Jurkat, Clone E6-1 (cell line): ENCODE results near the gene TENT4B.

ENCODE experiments used
- DNase-seq: peaks from one replicate; pipeline ENCODE4 v3.0.0-alpha.2; 2011; ENCODE audit warnings: low read depth, low spot score
- H3K4me3 ChIP-seq: 2 replicates; pipeline ENCODE4 v1.5.1; 2011; ENCODE audit warnings: mild to moderate bottlenecking, low read length, control low read depth, moderate library complexity

Gene TENT4B

DNA sequence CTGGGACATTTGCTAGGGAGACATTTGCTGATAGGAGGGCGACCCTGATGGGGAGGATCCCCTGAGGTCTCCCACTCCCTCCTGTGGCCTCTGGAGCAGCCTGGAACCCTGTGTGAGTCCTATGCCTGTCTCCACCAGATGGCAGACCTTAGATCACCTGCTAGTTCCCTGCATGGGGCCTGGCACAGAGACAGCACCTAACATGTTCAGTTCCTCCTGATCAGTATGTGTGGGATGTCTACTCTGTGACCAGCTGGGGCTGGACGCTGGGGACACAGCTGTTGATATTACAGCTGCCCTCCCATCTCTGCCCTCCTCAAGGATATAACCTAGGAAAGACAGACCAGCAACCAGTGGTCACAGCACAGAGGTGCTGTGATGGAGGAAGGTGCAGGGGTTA is 112.2 kb downstream of the TENT4B start:
- H3K4me3 ChIP-seq = no peak overlapping the region
- DNase-seq = peak; percentile 69

DNA sequence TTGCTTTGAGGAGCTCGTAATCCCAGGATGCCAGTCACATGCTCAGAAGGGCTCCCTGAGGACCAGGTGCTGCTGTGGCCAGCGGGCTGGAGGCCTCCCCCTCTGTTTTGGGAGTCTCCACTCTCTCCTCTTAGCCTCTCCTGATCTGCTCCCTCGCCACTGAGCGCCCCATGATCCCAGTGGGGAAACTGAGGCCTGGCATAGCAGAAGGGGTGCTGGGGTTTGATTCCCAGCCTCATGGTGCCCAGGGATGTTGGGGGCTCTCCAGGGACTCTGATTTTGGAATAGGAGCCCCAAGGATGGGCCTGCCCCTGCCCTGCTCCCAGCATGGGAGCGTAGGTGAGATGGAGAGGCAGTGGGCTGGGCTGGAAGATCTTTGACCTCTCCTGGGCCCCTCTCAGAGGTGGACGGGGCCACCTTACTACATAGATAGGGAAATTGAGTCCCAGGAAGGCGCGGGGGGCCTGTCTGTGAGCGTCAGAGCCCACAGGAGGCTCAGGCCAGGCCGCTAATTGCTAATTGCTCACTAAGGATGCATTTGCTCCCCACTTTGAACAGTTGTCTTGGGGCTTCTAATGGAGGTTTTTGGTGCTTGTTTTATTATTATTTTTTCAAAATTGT is 112.7 kb downstream of the TENT4B start:
- no peak for DNase-seq
- peak overlapping the region; percentile 83 for H3K4me3 ChIP-seq

DNA sequence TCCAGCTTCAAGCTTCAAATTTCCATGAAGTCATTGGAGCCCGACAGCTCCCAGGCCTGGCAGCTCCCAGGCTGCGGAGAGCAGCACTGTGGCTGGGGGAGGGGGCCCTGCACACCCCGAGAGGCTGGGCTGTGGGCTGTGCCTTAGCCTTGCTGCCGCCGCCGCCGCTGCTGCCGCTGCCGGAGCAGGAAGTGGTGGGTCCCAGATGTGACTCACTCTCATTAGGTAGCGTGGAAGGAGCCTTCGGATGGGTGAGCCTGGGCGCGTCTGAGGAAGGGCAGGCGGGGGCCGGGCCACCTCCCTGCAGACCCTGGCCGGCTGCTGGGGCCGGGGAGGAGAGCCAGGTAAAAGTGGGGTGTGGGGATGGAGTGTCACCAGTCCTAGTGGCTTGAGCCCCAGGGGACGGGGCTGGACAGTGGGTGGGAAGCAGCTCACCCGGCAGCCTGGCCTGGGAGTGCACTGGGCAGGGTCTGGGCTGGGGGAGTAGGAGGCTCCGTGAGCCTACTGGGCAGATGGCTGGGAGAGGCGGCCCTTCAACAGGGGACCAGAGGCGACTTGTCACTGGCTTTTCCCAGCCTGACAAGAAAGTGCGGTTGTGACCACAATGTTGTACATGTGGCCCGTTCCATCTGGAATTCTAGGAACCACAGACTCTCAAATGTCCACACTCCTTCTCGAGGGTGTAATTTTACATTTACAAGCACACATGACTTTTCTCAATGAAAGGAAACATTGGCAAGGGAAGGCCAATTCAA is 113.4 kb downstream of the TENT4B start, which contains the start of gene ADCY7:
Gene ADCY7, plus strand, starts transcription at position 215 of the 755 bp plus-strand sequence. CDS start 21,629 bp downstream, outside the sequence.
- H3K4me3 ChIP-seq = peak within 1 kb of the TSS; percentile 83
- DNase-seq = peak; percentile 82

DNA sequence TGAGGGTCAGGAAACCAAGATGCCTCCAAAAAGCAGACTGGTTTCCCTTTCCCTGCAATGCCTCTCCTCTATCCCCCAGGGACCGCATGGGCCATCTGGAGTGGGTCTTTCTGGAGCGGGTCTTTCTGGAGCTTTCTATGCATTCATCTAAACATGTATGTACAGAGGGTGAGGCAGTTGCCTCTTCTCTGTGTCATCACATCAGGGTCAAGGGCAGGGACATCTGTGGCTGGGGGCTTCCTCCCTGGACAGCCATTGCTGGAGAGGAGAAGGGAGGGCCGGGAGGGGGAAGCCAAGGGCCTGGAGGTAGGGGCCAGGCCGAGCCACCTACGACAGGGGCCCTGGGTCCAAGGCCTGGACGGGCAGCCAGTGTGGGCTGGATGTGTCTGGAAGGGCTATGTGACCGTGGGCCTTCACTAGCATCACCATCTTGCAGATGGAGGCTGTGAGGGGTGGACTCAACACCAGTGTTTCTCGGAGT is 114.1 kb downstream of the TENT4B start:
- no peak for DNase-seq
- peak overlapping the region; percentile 83 for H3K4me3 ChIP-seq

DNA sequence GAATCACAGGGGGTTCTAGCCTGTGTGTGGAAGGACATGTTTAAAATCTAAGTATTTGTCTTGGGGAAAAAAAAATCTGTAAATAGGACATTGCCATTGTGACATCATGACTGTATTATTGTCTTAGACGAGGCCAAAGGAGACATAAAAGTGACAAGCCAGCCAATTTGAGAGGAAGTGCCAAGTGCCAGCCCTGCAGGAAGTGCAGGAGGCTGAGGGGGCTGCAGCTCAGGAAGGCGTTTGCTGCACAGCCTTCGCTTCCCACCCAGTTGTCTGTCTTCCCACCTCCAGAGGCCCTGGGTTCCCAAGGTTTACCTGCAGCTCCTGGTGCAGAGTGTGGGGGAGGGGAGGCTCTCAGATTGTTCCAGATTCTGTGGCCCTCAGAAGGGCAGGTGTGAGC is 114.5 kb downstream of the TENT4B start:
- peak overlapping the region; percentile 83 for H3K4me3 ChIP-seq
- peak; percentile 53 for DNase-seq

DNA sequence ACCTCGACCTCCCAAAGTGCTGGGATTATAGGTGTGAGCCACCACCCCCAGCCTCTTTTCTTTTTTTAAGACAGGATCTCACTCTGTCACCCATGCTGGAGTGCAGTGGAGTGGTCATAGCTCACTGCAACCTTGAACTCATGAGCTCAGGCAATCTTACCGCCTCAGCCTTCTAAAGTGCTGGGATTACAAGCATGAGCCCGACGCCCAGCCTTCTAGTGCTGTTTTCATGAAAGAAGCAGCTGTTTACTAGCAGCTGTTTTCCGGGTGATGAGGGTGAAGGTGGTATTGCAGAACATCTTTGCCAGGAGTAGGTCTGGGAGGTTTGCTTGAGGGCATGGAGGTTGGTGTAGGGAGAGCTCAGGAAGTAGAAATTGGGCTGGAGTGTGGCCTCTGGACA is 115.2 kb downstream of the TENT4B start:
- DNase-seq = no peak

DNA sequence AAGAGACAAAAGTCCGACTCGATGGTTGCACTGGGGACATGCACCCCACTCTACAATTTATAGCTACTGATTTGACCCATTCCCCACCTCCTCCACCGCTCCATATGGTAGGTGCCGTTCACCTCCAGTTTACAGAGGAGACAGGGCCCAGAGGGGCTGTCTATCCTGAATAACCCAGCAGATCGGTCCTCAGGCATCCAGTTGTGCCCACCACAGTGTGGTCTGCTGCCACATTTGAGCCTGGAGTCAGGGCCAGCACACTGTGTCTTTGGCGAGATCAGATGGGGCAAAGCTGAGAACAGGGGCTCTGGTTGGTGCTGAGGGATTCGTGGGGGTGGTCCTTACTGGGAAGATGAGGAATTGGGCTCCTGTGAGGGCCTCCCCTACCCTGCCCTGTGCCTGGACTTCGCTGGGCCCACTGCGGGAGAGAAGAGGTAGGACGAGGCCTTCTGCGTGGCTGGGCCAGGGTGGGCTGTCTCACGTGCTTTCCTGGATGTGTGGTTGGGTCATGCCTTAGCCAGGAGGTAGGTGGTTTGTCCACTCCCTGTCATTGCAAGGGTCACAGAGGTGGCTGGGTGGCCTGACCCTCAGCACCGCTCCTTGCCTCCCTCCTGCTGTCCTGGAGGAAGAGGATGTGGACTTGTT is 116.1 kb downstream of the TENT4B start:
- no peak for DNase-seq
- H3K4me3 ChIP-seq = no peak overlapping the region

More for the DNA sequence above, 115.2 kb downstream of the TENT4B start:
- no peak overlapping the region for H3K4me3 ChIP-seq

DNA sequence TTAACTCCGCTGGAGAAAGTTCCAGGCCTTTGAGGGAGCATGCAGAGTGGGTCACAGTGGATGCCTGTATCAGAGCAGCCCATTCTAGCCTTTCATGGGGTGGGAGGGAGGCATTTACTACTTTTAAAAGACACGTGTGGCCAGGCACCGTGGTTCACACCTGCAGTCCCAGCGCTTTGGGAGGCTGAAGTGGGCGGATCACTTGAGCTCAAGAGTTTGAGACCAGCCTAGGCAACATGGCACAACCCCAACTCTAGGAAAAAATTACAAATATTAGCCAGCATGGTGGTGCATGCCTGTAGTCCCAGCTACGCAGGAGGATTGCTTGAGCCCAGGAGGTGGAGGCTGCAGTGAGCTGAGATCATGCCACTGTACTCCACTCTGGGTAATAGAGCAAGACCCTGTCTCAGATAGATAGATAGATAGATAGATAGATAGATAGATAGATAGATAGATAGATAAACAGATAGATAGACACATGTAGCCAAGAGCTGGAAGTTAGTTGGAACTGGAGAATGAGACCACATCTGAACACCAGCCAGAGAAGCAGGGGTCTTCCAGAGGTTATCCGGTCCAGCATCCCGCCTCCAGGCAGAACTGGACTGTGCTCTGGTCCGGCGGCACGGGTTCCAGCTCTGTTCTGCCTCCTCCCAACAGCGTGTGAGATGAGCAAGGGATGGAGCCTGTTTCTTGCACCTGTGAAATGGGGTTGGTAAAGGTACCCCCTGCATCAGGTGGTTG is 116.8 kb downstream of the TENT4B start:
- no peak overlapping the region for H3K4me3 ChIP-seq
- DNase-seq = no peak

DNA sequence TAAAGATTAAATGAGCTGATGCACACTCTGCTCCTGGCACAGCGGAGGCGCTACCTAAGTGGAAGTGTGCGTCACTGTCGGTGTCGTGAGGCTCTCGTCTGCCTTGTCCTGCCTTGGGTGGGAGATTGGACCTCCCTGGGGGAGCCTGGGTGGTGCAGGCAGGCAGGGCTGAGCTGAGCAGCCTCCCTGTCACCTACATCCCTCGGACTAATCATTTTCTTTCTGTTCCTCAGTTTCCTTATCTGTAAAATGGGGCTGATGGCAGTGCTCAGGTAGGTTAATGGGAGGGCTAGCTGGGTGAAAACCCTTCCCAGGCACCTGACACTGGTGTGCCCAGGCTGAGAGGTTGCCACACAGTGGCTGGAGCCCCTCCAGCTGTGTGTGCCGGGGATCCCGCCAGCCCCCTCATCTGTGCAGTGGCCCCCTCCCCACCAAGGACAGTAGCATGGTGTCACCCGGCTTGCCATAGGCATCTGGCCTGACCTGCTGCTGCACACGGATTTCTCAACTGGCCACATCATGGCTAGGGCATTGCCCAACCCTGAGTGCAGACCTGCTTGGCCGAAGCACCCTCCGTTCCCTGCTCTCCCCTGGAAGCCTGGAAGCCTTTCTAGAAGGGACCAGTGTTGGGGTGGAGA is 117.5 kb downstream of the TENT4B start:
- no peak overlapping the region for H3K4me3 ChIP-seq
- no peak for DNase-seq

DNA sequence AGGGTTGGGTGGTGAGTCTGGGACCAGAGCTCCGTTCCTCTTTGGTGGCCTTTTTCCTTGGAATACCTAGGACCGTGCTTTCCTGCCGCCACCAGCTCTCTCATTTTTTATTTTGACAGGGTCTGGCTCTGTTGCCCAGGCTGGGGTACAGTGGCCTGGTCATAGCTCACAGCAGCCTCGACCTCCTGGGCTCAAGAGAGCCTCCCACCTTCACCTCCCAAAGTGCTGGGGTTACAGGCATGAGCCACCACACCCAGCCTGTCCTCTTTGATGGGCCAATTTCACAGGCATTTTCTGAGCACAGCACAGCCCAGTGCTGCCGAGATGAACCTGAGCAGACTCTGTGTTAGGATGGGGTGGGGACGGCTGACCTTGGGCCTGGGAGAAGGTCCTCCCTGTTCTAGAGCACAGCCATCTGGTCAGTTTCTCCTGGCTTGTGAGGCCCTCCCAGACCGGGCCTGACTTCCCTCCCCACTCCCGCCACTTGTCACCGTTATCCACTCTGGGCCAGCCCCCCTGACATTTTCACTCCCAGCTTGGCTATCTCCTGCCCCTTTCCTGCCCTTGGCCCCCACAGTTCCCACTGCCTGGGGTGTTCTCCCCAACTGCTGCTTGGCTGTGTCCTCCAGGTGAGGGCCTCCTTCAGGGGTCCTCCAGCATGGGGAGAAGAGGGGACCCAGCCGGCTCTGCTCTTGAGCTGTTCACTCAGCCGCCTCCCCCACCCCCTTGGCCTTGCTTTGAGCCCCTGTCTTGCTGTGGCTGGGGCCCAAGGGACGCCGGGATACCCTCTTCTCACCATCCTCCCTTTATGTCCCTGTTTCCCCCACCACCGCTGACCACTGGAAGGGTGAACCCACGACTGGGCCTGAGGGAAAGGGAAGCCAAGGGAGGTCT is 118.3 kb downstream of the TENT4B start:
- no peak overlapping the region for H3K4me3 ChIP-seq
- no peak for DNase-seq

DNA sequence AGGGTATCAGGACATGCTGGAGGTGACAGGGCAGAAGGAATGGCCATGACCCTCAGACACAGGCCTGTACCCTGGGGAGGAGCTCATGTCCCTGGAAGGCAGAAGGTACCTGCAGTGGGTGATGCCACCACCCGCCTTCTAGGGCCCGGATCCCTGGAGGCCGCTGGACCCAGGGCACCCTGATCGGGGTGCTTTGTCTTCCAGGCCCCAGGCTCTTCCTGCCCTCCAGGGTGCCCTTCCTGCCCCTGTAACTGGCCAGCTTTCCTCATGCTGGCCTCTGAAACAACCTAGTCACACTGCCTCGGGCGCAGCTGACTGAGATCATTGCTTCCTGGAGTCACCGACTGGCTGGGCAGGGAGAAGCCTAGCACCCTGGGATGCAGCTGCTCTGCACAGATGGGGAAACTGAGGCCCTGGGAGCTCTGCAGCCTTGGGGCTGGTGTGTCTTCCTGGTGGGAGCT is 119.0 kb downstream of the TENT4B start:
- no peak overlapping the region for H3K4me3 ChIP-seq
- no peak for DNase-seq

DNA sequence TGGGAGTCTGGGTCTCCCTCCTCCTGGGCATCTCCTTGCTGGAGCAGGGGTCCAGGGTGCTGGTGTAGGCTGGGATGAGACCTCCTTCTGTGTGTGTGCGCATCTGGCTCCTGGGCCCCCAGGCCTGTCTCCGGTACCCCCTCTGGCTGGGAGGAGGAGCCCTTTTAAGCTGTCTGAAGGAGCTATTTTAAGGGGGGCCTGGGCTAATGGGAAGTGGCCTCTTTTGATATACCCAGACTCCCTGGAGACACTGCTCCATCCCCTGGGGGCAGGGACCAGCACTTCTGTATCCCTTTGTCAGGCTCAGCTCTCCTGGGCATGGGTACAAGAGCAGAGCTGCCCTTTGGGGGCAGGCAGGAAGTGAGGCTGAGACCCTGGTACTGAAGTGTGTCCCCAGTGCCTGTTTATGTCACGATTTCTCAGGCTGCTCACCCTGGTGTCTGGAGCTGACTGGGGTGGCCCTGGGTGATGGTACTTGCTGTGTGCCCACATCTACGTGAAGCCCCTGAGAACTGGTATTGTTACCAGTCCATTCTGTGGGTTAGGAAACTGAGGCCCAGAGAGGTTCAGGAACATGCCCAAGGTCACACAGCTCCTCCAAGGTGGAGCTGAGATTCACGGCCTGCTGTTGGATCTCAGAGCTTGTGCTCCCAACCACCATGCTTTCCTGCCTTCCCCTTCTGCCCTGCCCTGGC is 119.7 kb downstream of the TENT4B start:
- no peak overlapping the region for H3K4me3 ChIP-seq
- DNase-seq = no peak

DNA sequence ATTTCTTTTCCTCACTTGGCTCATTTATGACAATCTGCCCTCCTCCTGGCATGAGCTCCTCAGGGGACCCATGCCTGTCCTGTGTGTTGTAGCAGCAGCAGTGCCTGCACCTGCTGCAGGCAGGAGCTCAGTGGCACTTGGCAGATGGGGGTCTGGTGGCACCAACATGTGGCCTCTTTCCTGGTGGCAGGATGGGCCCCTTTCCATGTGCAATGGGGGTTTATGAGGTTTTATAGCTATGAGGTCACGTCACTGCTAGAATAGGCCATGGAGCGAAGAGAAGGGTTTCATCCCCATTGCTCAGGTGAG is 120.2 kb downstream of the TENT4B start:
- DNase-seq = no peak
- H3K4me3 ChIP-seq = no peak overlapping the region

DNA sequence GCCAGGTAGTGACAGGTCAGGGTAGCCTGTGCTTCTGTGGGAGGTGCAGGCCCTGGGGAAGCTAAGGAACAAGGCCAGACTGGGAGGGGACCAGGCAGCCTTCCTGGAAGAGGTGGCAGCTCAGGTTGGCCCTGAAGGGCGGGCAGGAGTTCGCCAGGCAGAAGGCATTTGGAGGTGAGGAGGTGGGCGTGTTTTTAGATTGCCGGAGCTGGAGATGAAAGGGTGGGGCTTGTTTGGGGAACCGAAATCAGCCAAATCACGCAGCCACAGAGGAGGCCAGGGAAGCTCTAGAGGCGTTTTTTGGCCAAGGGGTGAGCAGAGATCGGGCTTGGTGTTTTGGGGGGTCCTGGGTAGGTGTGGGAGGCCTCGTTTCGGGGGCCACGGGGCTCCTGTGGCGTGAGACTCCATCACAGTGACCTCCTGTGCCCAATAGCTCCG is 120.8 kb downstream of the TENT4B start:
- H3K4me3 ChIP-seq = peak overlapping the region; percentile 55
- no peak for DNase-seq

DNA sequence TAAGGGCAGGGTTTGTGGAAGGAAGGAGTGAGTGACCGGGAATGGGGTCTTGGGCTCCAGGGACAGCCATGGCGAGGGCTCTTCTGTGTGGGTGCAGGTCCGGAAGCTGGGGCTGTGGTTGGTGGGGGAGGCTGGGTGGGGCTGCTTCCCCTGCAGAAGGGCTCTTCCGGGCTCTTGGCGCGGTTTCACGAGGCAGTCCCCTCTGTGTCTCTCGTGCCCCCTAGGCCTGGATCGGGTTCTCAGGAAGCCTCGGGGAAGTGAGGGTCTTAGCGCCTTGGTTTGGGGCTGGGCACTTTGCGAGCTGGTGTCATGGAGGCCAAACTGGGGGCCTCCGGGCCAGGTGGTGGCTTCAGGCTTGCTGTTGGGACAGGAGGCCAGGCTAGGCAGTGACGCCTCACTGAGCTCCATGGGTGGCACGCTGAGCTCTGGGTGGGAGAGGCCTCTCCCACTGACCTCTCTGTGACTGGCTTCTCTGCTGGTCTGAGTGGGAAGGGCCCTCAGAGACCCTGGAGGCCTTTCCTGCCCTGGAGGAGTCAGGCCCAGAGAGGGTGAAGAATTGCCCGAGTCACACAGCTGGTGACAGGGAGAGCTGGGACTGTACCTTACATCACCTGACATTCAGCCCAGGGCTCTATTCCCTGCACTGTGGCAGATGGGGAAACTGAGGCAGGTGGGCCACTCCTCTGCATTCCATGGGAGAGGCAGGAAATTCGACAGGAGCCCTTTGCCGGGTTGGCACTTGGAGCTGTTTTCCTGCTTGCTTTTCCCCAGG is 121.4 kb downstream of the TENT4B start:
- DNase-seq = peak; percentile 65
- H3K4me3 ChIP-seq = peak overlapping the region; percentile 55

DNA sequence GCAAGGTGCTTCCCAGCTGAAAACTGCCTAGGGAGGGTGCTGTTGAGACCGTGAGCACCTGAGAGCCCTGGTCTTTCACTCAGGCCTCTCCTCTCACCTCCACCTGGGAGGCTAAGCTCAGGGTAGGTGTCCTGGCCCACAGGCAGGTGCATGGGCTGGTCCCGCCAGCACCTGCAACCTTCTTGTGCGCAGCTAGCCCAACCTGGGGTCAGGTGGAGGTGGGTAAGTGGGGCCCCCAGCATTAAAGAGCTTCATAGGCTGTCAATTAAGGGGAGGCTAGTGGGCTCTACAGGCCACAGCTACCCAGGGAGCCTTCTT is 122.0 kb downstream of the TENT4B start:
- DNase-seq = no peak
- peak overlapping the region; percentile 55 for H3K4me3 ChIP-seq
